Measurements from ENCODE around the gene LRRC56.
"Not testable (repeated sequence)": the region's sequence is repeated elsewhere in the genome, so short reads cannot be mapped to it uniquely, and the experiment has no call there.

The LRRC56 gene

GRCh38 chr11:561148-562003, 24.0 kb downstream of the LRRC56 start:
- peak; percentile 20 for DNase-seq

GRCh38 chr11:562046-562645, 24.8 kb downstream of the LRRC56 start:
- DNase-seq, result no peak

- DNase-seq, result no peak
Observed at GRCh38 chr11:563066-563811, 25.9 kb downstream of the LRRC56 start.

GRCh38 chr11:563812-564578, 26.7 kb downstream of the LRRC56 start:
- no peak for DNase-seq

- no peak for DNase-seq
Observed at GRCh38 chr11:565921-566509, 28.7 kb downstream of the LRRC56 start.

GRCh38 chr11:567011-567628, 29.8 kb downstream of the LRRC56 start:
- DNase-seq, result no peak

GRCh38 chr11:567629-568292, 30.4 kb downstream of the LRRC56 start:
- no peak for DNase-seq

- peak; percentile 96 for DNase-seq
Observed at GRCh38 chr11:568306-569157, 31.2 kb downstream of the LRRC56 start.

GRCh38 chr11:569158-569885, 32.0 kb downstream of the LRRC56 start:
- DNase-seq, result no peak

GRCh38 chr11:571802-572185, 34.5 kb downstream of the LRRC56 start:
- no peak for DNase-seq

- no peak for DNase-seq
Observed at GRCh38 chr11:573146-573759, 35.9 kb downstream of the LRRC56 start.

GRCh38 chr11:574031-574570, 36.8 kb downstream of the LRRC56 start:
- DNase-seq, result not testable (repeated sequence)

GRCh38 chr11:574632-575312, 37.4 kb downstream of the LRRC56 start:
- no peak for DNase-seq

GRCh38 chr11:575313-575995, 38.1 kb downstream of the LRRC56 start:
- no peak for DNase-seq

GRCh38 chr11:575996-576768, 38.9 kb downstream of the LRRC56 start, which contains the start of gene PHRF1:
TSS of gene PHRF1 (plus strand) at chr11:576470. CDS start at chr11:581513, 5,043 bp downstream.
- DNase-seq, result peak; percentile 94

GRCh38 chr11:576811-577610, 39.7 kb downstream of the LRRC56 start:
- no peak for DNase-seq
